Omental fat pad (tissue), 4 donors: ENCODE results near the gene RABL3. TPM values are rescaled to one million over a fixed set of nuclear protein-coding genes. Genes with fewer than 3 reads are reported as not detected.
"Not testable (repeated sequence)": the region's sequence is repeated elsewhere in the genome, so short reads cannot be mapped to it uniquely, and the experiment has no call there.

ENCODE experiments used
- ATAC-seq: fragments of 150-250 bp; one replicate; pipeline ENCODE4 v1.9.1; 2016; ENCODE audit warnings: mild to moderate bottlenecking, moderate library complexity; ENCODE audit not compliant: low FRiP score
- DNase-seq: peaks from one replicate; pipeline ENCODE4 v3.0.0-alpha.2; 2019; ENCODE audit warnings: low spot score
- total RNA-seq, 4 donors: library from RNA; depleted of rRNA; stranded (reverse); fragments of >200 nt; gene quantifications; one replicate each; pipeline ENCODE4 v1.1.0, GENCODE V29; 2016
- TF ChIP-seq, protein P1 (sequence below), 3 donors: fragments of 450-650 bp; IDR thresholded peaks; one replicate each; pipeline ENCODE4 v1.5.1; 2016 to 2017; ENCODE audit warnings: antibody characterized with exemption in 3 of 3, mild to moderate bottlenecking in 3 of 3, moderate library complexity in 2 of 3

The RABL3 gene
- total RNA-seq, 4 donors from 2014 or later = 15.3 to 24.3 (median 19.2) TPM

DNA sequence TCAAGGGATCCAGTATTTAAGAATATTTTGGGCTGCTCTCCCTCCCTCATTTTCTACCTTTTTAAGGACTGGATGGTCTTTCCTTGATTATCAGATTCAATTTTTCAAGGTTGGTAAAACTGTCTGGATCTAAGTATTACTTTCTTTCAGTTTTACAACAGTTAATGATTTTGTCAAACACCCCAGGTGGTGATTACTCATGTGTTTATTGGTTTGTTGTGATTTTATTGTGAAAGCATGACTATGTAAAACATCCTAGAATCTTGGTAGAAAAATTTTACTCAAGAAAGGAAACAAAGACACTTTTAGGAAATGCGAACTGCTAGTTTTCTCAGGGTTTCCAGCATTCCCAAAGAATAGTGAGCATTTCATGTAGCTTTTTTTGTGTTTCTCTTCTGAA is 7.5 kb upstream of the RABL3 start:
- DNase-seq (no peak), ATAC-seq (no peak)
- TF ChIP-seq, protein P1, sequence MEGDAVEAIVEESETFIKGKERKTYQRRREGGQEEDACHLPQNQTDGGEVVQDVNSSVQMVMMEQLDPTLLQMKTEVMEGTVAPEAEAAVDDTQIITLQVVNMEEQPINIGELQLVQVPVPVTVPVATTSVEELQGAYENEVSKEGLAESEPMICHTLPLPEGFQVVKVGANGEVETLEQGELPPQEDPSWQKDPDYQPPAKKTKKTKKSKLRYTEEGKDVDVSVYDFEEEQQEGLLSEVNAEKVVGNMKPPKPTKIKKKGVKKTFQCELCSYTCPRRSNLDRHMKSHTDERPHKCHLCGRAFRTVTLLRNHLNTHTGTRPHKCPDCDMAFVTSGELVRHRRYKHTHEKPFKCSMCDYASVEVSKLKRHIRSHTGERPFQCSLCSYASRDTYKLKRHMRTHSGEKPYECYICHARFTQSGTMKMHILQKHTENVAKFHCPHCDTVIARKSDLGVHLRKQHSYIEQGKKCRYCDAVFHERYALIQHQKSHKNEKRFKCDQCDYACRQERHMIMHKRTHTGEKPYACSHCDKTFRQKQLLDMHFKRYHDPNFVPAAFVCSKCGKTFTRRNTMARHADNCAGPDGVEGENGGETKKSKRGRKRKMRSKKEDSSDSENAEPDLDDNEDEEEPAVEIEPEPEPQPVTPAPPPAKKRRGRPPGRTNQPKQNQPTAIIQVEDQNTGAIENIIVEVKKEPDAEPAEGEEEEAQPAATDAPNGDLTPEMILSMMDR (IDR thresholded peaks at IDR 0.05) = no peak

DNA sequence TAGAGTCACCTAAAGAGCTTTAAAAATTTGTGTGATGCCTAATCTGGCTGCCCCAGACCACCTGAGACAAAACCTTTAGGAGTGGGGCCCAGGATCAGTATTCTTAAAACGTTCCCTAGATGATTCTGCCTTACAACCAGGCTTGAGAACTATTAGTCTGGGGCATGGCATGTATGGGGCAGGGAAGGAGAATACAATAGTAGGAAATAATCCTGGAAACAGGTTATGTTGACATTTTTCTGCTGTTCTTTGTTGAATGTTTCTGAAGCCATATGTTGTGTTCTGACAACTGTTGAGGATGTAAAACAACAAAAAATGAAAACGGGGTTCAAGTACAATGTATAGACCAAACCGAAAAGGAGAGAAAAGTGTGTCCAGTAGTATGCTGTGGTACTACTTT is 3.1 kb upstream of the RABL3 start:
- TF ChIP-seq, protein P1 (IDR thresholded peaks at IDR 0.05) = no peak
- ATAC-seq = no peak
- no peak for DNase-seq

DNA sequence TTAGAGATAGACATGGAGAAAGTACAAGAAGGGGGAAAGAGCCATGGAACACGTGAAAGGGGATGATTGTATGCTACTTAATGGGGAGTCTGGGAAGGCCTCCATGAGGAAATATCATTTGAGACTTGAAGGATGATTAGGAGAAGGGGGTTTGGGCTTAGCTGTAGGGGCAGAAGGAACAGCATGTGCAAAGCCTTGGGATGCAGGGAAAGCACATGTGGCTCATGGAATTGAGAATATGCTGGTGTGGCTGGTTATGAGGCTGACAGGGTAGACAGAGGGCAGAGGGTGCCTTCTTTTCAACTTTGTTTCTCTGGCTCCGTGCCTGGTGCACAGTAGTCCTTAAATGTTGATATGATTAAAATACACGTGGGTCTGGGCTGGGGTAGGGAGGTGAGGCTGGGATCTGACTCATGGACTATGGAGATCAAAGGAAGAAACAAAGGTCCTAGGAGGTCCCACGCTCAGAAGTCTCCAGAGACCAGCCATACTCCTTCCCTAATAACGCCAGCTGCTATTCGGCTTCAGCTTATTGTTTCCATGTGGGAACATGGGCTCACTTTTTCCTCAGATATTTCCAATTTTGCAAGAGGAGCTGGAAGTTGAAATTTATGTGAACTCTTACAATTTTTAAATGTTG is 1.4 kb upstream of the RABL3 start:
- ATAC-seq (peak; percentile 19), DNase-seq (no peak)
- TF ChIP-seq, protein P1 (IDR thresholded peaks at IDR 0.05) = no peak

DNA sequence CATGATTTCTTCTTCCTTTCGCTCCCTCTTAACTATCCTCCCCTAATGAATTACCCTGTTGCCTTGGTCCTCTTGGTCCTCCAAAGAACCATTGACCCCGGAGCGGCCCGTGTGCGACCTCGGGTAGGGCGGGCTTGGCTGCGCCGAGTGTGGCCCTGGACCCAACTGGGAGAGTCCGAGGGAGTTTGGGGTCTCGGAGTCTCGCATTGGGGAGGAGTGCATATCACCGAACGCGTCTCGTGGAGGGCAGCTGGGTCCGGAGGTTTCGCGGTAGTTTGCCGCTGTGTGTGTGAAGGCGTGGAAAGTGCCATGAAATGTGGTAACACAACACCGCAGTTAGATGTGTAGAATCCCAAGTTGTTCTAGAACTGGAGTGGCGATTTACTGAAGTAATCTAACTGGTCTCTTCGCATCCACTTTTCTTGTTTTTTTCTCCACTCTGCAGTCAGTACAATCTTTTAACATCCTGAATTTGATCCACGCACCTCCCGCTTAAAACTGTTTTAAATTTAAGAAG is 591 bp upstream of the RABL3 start:
- DNase-seq = no peak
- TF ChIP-seq, protein P1 (IDR thresholded peaks at IDR 0.05) = no peak
- peak; percentile 29 for ATAC-seq

DNA sequence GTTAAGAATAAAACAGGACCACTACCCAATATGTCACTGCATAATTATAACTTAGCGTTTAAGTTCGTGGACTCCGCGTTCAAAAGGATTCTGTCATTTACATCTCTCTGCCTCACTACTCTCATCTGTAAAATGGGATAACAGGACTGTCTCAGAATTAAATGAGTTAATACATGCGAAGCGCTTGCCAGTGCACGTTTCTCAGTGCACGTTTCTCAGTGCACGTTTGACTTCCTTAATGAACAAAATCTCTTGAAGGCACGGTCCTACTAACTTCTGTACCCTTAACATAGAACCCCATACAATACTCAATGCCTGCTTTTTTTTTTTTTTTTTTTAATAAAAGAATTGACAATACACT is 499 bp downstream of the RABL3 start:
- ATAC-seq (no peak), DNase-seq (no peak)
- TF ChIP-seq, protein P1 (IDR thresholded peaks at IDR 0.05) = no peak

DNA sequence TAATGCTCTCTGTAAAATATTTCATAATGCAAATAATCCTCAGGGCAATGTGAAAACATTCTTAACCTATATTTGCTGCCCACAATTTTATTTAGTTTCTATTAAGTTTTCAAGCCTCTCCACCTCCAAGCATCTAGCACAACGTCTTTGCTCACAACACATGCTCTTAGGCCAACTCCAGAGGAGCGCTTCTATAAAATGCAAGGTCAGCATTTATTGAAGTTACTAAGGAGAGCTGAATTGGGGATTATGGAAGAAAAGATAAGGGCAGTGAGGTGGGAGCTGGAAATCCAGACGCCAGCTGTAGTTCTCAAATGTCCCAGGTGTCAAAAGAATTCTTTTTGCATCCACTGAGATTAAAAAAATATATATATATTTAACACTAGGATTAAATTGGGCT is 996 bp downstream of the RABL3 start:
- ATAC-seq = no peak
- TF ChIP-seq, protein P1 (IDR thresholded peaks at IDR 0.05) = no peak
- no peak for DNase-seq

DNA sequence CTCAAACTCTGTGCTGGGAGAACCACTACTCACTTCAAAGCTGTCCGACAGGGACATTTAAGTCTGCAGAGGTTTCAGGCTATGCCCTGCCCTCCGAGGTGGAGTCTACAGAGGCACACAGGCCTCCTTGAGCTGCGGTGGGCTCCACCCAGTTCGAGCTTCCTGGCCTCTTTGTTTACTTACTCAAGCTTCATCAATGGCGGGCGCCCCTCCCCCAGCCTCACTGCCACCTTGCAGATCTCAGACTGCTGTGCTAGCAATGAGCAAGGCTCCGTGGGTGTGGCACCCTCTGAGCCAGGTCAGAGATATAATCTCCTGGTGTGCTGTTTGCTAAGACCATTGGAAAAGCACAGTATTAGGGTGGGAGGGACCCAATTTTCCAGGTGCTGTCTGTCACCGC is 4.3 kb downstream of the RABL3 start:
- not testable (repeated sequence) for ATAC-seq, DNase-seq
